Esophagus muscularis mucosa (tissue), 4 donors: ENCODE data around the gene PCSK6. TPM values are rescaled to one million over a fixed set of nuclear protein-coding genes. Genes with fewer than 3 reads are reported as not detected.

Experiments
- DNase-seq: peaks from one replicate; pipeline ENCODE4 v3.0.0-alpha.2; 2017; ENCODE audit errors: extremely low spot score
- H3K27ac ChIP-seq, 4 donors: fragments of 200-600 bp; sonication (generic); replicated peaks in 1 of 4; 1 replicate in 3 of 4; 2 replicates in 1 of 4; pipeline ENCODE4 v1.5.1; 2016 to 2019; ENCODE audit warnings: mild to moderate bottlenecking in 1 of 4
- H3K27me3 ChIP-seq, 4 donors: fragments of 200-600 bp; sonication (generic); one replicate each; pipeline versions ENCODE4 v1.5.1 to v1.6.0; 2016 to 2019
- H3K36me3 ChIP-seq, 4 donors: fragments of 200-600 bp; sonication (generic); one replicate each; pipeline ENCODE4 v1.5.1; 2016 to 2019
- H3K4me1 ChIP-seq, 4 donors: fragments of 200-600 bp; sonication (generic); one replicate each; pipeline ENCODE4 v1.5.1; 2016 to 2019
- H3K4me3 ChIP-seq, 4 donors: fragments of 200-600 bp; sonication (generic); 1 replicate in 2 of 4; 2 replicates in 2 of 4; pipeline ENCODE4 v1.5.1; 2016 to 2019; ENCODE audit warnings: mild to moderate bottlenecking in 4 of 4, moderate library complexity in 1 of 4
- H3K9me3 ChIP-seq, 4 donors: fragments of 200-600 bp; sonication (generic); 1 replicate in 3 of 4; 2 replicates in 1 of 4; pipeline ENCODE4 v1.5.1; 2016 to 2019
- CTCF ChIP-seq, 3 experiments: fragments of 200-600 bp in 2 of 3; fragments of 450-650 bp in 1 of 3; sonication (generic) in 2 of 3; IDR thresholded peaks; one replicate each; pipeline ENCODE4 v1.5.1; 2017 to 2019; ENCODE audit warnings: antibody characterized with exemption in 3 of 3, mild to moderate bottlenecking in 2 of 3, moderate library complexity in 1 of 3
- EP300 ChIP-seq: sonication (generic); formaldehyde crosslinking; IDR thresholded peaks from one replicate; pipeline ENCODE4 v1.6.1; 2017; ENCODE audit warnings: antibody characterized with exemption
- POLR2A ChIP-seq: fragments of 450-650 bp; IDR thresholded peaks from one replicate; pipeline ENCODE4 v1.6.1; 2017; ENCODE audit warnings: antibody characterized with exemption, moderate library complexity, mild to moderate bottlenecking, low read depth
- POLR2AphosphoS5 ChIP-seq, 2 donors: sonication (generic); formaldehyde crosslinking; IDR thresholded peaks; one replicate each; pipeline ENCODE4 v1.6.1; 2017; ENCODE audit warnings: antibody characterized with exemption in 2 of 2
- WGBS: methylation state at CpG from one replicate; pipeline ENCODE4 v1.1.5; 2018; 5-methylcytosine and 5-hydroxymethylcytosine counted together
- intact Hi-C: fragments of 100-400 bp; cut with DNase I; formaldehyde crosslinking; loops from one replicate; pipeline ENCODE4 v1.15.1; 2023
- total RNA-seq, 4 donors: library from RNA; depleted of rRNA; stranded (reverse); fragments of >200 nt; gene quantifications; one replicate each; pipeline versions ENCODE4 v1.1.0 to v1.2.1, GENCODE V29; 2016

The PCSK6 gene
- total RNA-seq, 4 donors from 2014 or later = 13.6 to 24.1 (median 15.3) TPM

GRCh38 chr15:101427606-101428487, 61.7 kb downstream of the PCSK6 start:
- no peak overlapping the region for H3K27ac ChIP-seq
- peaks cover 0 to 16% (median 0%) of the 10 kb centered on the region in 4 donors for H3K27me3 ChIP-seq
- no peak for TF ChIP-seq POLR2AphosphoS5 (IDR thresholded peaks at IDR 0.05)
- no peak for TF ChIP-seq POLR2A
- TF ChIP-seq CTCF (IDR thresholded peaks at IDR 0.05) = no peak
- no peak for TF ChIP-seq EP300
- DNase-seq = no peak
- peaks cover 0 to 6% (median under 1%) of the 10 kb centered on the region in 4 donors for H3K9me3 ChIP-seq
- WGBS = 86% methylated on average over 12 of the region's 20 CpGs
- no peak overlapping the region for H3K4me3 ChIP-seq
- H3K36me3 ChIP-seq = peaks cover 0 to 50% (median 0%) of the 10 kb centered on the region in 4 donors
- no peaks in the 10 kb centered on the region for H3K4me1 ChIP-seq
- intact Hi-C loops = no loop called here

GRCh38 chr15:101426761-101427333, 62.7 kb downstream of the PCSK6 start:
- DNase-seq = no peak
- peaks cover 0 to 47% (median 0%) of the 10 kb centered on the region in 4 donors for H3K36me3 ChIP-seq
- TF ChIP-seq POLR2A (no peak), CTCF (IDR thresholded peaks at IDR 0.05) (no peak), EP300 (no peak), POLR2AphosphoS5 (IDR thresholded peaks at IDR 0.05) (no peak)
- no peak overlapping the region for H3K4me3 ChIP-seq
- intact Hi-C loops = no loop called here
- H3K27ac ChIP-seq = no peak overlapping the region
- peaks cover 0 to 16% (median 0%) of the 10 kb centered on the region in 4 donors for H3K27me3 ChIP-seq
- H3K4me1 ChIP-seq = no peaks in the 10 kb centered on the region
- WGBS = 81% methylated on average over 17 of the region's 17 CpGs
- peaks cover 0 to 11% (median 8%) of the 10 kb centered on the region in 4 donors for H3K9me3 ChIP-seq

- Histone ChIP-seq H3K4me3 (no peak overlapping the region), H3K9me3 (peaks cover 0 to 11% (median 8%) of the 10 kb centered on the region in 4 donors), H3K4me1 (no peaks in the 10 kb centered on the region), H3K36me3 (peaks cover 0 to 42% (median 0%) of the 10 kb centered on the region in 4 donors), H3K27ac (no peak overlapping the region), H3K27me3 (peaks cover 0 to 10% (median 0%) of the 10 kb centered on the region in 4 donors)
- intact Hi-C loops = no loop called here
- no peak for DNase-seq
- 74% methylated on average over 9 of the region's 9 CpGs for WGBS
- TF ChIP-seq CTCF (IDR thresholded peaks at IDR 0.05) (no peak), EP300 (no peak), POLR2AphosphoS5 (IDR thresholded peaks at IDR 0.05) (no peak), POLR2A (no peak)
Measured at GRCh38 chr15:101425787-101426365, 63.6 kb downstream of the PCSK6 start.

- H3K27me3 ChIP-seq = peaks cover 0 to 10% (median 0%) of the 10 kb centered on the region in 4 donors
- WGBS = 85% methylated on average over 6 of the region's 7 CpGs
- DNase-seq = no peak
- no peak overlapping the region for H3K4me3 ChIP-seq
- peaks cover 0 to 11% (median 8%) of the 10 kb centered on the region in 4 donors for H3K9me3 ChIP-seq
- peaks cover 0 to 34% (median 0%) of the 10 kb centered on the region in 4 donors for H3K36me3 ChIP-seq
- intact Hi-C loops = no loop called here
- TF ChIP-seq POLR2AphosphoS5 (IDR thresholded peaks at IDR 0.05) (no peak), EP300 (no peak), POLR2A (no peak), CTCF (IDR thresholded peaks at IDR 0.05) (no peak)
- no peak overlapping the region for H3K27ac ChIP-seq
- H3K4me1 ChIP-seq = no peaks in the 10 kb centered on the region
Measured at GRCh38 chr15:101424984-101425383, 64.5 kb downstream of the PCSK6 start.
